Measurements from ENCODE around the gene RAB11FIP2. TPM values are rescaled to one million over a fixed set of nuclear protein-coding genes. Genes with fewer than 3 reads are reported as not detected.

RAB11FIP2 gene
- total RNA-seq, 1 experiment from 2014 or later = 18.4 TPM

- H3K9me3 ChIP-seq (ENCODE audit: control insufficient read depth, low read depth, low read length) = no peaks in the 10 kb centered on the region
- no peaks in the 10 kb centered on the region; a peak in 1 of 7 replicates for H3K36me3 Mint-ChIP-seq (ENCODE audit: insufficient read depth in 1 of 3, low read depth in 3 of 3)
- no peaks in the 10 kb centered on the region for H3K9me3 Mint-ChIP-seq
- no peak overlapping the region for H2AFZ ChIP-seq (ENCODE audit: low read length)
- no peak overlapping the region for H3K9ac ChIP-seq (ENCODE audit: extremely low read depth, insufficient read length, low read length)
- H3T11ph ChIP-seq (ENCODE audit: low read length) = no peak overlapping the region
- H2BK5ac ChIP-seq (ENCODE audit: insufficient read length, low read length) = no peak overlapping the region
- no peaks in the 10 kb centered on the region; the same call in 1 of the 2 replicates for H3K4me1 ChIP-seq (ENCODE audit: insufficient read depth, low read length)
- no peak overlapping the region for H3K27ac Mint-ChIP-seq
- no peaks in the 10 kb centered on the region for H3K27me3 ChIP-seq (ENCODE audit: insufficient read depth, low read length)
- no peaks in the 10 kb centered on the region; the same call in 1 of the 2 replicates for H3K27me3 Mint-ChIP-seq (ENCODE audit: low read depth)
- no CpG with 5 or more reads among the region's 4 CpGs for WGBS (ENCODE audit: extremely low coverage, insufficient read length, low lambda C conversion rate)
- H2BK20ac ChIP-seq (ENCODE audit: low read depth, low read length, poor library complexity, severe bottlenecking) = no peak overlapping the region
- no peak overlapping the region for H2BK12ac ChIP-seq (ENCODE audit: insufficient read length, low read depth, low read length)
- no peaks in the 10 kb centered on the region for H3K79me2 ChIP-seq (ENCODE audit: insufficient read depth, low read length)
- H4K20me1 ChIP-seq (ENCODE audit: control insufficient read depth, insufficient read depth, insufficient read length) = no peaks in the 10 kb centered on the region
- no peak overlapping the region for H3K4ac ChIP-seq (ENCODE audit: low read depth, low read length)
- H3K23ac ChIP-seq (ENCODE audit: insufficient read length, low read depth, low read length) = no peak overlapping the region
- peaks cover 11 to 13% of the 10 kb centered on the region in 2 experiments for H3K4me1 Mint-ChIP-seq
- no peak for DNase-seq
- no peak overlapping the region for H3K14ac ChIP-seq (ENCODE audit: insufficient read depth, low read length)
- TF ChIP-seq, protein P1, sequence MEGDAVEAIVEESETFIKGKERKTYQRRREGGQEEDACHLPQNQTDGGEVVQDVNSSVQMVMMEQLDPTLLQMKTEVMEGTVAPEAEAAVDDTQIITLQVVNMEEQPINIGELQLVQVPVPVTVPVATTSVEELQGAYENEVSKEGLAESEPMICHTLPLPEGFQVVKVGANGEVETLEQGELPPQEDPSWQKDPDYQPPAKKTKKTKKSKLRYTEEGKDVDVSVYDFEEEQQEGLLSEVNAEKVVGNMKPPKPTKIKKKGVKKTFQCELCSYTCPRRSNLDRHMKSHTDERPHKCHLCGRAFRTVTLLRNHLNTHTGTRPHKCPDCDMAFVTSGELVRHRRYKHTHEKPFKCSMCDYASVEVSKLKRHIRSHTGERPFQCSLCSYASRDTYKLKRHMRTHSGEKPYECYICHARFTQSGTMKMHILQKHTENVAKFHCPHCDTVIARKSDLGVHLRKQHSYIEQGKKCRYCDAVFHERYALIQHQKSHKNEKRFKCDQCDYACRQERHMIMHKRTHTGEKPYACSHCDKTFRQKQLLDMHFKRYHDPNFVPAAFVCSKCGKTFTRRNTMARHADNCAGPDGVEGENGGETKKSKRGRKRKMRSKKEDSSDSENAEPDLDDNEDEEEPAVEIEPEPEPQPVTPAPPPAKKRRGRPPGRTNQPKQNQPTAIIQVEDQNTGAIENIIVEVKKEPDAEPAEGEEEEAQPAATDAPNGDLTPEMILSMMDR (conservative IDR thresholded peaks at IDR 0.05) = no peak
- no peaks in the 10 kb centered on the region for H3K23me2 ChIP-seq (ENCODE audit: insufficient read length, low read depth, low read length, poor library complexity, severe bottlenecking)
- H3K4me2 ChIP-seq (ENCODE audit: insufficient read depth, insufficient read length, low read length) = no peak overlapping the region
- H3K79me1 ChIP-seq (ENCODE audit: insufficient read depth, low read depth, low read length, poor library complexity, severe bottlenecking) = no peaks in the 10 kb centered on the region
- H3K56ac ChIP-seq (ENCODE audit: insufficient read length, low read depth, low read length) = no peak overlapping the region
- no peak overlapping the region for H2AK5ac ChIP-seq (ENCODE audit: insufficient read length, low read length)
- no peak overlapping the region for H3K18ac ChIP-seq (ENCODE audit: insufficient read length, low read depth, low read length)
- no peak overlapping the region for H3K4me3 Mint-ChIP-seq
- no peak overlapping the region for H2BK15ac ChIP-seq (ENCODE audit: low read depth, low read length)
- H4K8ac ChIP-seq (replicated peaks; ENCODE audit: insufficient read length, low read depth, low read length) = no peak overlapping the region
- no peak overlapping the region for H3K27ac ChIP-seq (ENCODE audit: insufficient read length, low read depth, low read length)
- no peak overlapping the region for H4K91ac ChIP-seq (ENCODE audit: insufficient read length, low read depth, low read length)
- no peak overlapping the region for H2BK120ac ChIP-seq (ENCODE audit: low read depth, low read length, poor library complexity, severe bottlenecking)
- H4K5ac ChIP-seq (ENCODE audit: insufficient read length, low read depth, low read length) = no peak overlapping the region
These were observed 82.2 kb downstream of the RAB11FIP2 start for GRCh38 chr10:117964536-117964935.
